Mammary epithelial cell (primary cell): ENCODE measurements around the gene WBP1L.

Experiments
- EZH2 ChIP-seq: IDR thresholded peaks from 2 replicates; pipeline ENCODE4 v1.6.1; 2012; ENCODE audit warnings: low read length, inconsistent platforms, borderline replicate concordance
- TF ChIP-seq, protein P1 (sequence below), 2 donors: IDR thresholded peaks in 1 of 2; conservative IDR thresholded peaks in 1 of 2; 2 replicates each; pipeline ENCODE4 v1.5.1; 2011 to 2012; ENCODE audit warnings: inconsistent platforms in 2 of 2, low read length in 2 of 2, mild to moderate bottlenecking in 2 of 2, control low read depth in 1 of 2, low read depth in 1 of 2; ENCODE audit not compliant: insufficient read depth in 1 of 2; ENCODE audit errors: extremely low read depth in 1 of 2

DNA sequence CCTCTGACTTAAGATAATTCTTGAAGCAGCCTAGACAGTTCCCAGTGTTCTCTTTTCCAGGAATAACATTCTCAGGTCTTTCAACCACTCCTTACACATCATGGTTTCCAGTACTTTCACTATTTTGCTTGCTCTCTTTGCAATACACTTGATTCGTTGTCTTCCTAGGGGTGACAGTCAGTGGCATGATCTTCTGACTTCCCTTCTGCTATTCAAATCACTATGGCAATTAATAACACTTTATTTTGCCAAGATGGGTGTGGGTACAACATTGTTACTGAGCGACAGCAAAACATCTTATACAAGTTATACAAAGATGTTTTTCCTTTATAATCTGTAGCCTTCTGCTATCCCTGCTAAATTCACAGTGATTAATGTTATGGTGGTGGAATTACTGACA lies 44.9 kb upstream of the WBP1L start:
- TF ChIP-seq EZH2, result no peak
- TF ChIP-seq, protein P1, sequence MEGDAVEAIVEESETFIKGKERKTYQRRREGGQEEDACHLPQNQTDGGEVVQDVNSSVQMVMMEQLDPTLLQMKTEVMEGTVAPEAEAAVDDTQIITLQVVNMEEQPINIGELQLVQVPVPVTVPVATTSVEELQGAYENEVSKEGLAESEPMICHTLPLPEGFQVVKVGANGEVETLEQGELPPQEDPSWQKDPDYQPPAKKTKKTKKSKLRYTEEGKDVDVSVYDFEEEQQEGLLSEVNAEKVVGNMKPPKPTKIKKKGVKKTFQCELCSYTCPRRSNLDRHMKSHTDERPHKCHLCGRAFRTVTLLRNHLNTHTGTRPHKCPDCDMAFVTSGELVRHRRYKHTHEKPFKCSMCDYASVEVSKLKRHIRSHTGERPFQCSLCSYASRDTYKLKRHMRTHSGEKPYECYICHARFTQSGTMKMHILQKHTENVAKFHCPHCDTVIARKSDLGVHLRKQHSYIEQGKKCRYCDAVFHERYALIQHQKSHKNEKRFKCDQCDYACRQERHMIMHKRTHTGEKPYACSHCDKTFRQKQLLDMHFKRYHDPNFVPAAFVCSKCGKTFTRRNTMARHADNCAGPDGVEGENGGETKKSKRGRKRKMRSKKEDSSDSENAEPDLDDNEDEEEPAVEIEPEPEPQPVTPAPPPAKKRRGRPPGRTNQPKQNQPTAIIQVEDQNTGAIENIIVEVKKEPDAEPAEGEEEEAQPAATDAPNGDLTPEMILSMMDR (conservative IDR thresholded peaks at IDR 0.05 in 1 of 2, IDR thresholded peaks at IDR 0.05 in 1 of 2; ENCODE audit: extremely low read depth in 1 of 2, insufficient read depth in 1 of 2, low read depth in 1 of 2, low read length in 2 of 2), result no peak
